ENCODE measurements around the gene FBN1.

The FBN1 gene

DNA sequence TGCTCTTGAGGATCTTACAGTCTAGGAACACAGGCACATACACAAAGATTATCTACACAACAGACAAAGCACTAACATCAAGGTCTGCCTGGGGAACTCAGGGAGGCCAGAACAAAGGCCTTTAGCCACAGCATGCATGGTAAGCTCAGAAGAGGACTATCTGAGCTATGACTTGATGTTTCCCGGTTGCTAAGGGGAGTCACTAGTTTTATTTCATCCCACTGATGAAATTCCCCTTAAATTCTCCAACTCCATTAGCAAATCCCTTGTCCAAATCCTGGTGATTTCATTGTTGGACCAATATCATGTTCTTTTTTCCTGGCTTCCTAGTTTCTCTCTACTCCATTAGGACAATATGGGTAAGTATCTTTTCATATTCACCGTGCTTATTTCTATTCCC is 23.3 kb downstream of the FBN1 start (continued):
- TF ChIP-seq, protein P1, sequence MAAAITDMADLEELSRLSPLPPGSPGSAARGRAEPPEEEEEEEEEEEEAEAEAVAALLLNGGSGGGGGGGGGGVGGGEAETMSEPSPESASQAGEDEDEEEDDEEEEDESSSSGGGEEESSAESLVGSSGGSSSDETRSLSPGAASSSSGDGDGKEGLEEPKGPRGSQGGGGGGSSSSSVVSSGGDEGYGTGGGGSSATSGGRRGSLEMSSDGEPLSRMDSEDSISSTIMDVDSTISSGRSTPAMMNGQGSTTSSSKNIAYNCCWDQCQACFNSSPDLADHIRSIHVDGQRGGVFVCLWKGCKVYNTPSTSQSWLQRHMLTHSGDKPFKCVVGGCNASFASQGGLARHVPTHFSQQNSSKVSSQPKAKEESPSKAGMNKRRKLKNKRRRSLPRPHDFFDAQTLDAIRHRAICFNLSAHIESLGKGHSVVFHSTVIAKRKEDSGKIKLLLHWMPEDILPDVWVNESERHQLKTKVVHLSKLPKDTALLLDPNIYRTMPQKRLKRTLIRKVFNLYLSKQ (tag by site-specific recombination; IDR thresholded peaks at IDR 0.05; ENCODE audit: borderline replicate concordance) = no peak

DNA sequence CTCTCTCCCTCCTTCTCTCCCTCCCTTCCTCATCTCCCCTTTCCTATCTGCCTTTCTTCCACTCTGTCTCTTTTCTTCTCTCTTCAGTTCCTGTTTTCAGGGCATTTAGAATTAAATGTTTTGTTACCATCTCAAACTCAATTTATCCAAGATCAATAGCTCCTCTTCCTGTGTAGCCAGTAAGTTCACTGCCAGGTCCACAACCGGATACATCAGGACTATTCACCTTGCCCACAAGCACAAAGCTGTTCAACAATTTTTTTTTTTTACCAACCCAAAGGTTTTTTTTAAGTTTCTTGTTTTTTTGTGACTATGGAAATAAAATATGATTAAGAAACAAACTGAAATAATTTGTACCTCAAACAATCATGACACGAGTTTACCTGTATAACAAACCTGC is 26.1 kb downstream of the FBN1 start:
- ChIA-PET CTCF (no interaction called here), POLR2A (no interaction called here)
- TF ChIP-seq ZNF558 (tag by site-specific recombination; IDR thresholded peaks at IDR 0.05) (no peak), ZNF555 (tag by site-specific recombination; conservative IDR thresholded peaks at IDR 0.05) (no peak), ZNF341 (tag by site-specific recombination; IDR thresholded peaks at IDR 0.05; ENCODE audit: low read depth) (no peak), ZNF76 (tag by site-specific recombination; IDR thresholded peaks at IDR 0.05; ENCODE audit: borderline replicate concordance, low read depth) (no peak), ZNF677 (tag by site-specific recombination; IDR thresholded peaks at IDR 0.05) (no peak), MZF1 (tag by site-specific recombination; IDR thresholded peaks at IDR 0.05; ENCODE audit: borderline replicate concordance) (no peak), ZNF112 (tag by site-specific recombination; IDR thresholded peaks at IDR 0.05) (no peak), ZNF24 (tag by site-specific recombination; IDR thresholded peaks at IDR 0.05) (no peak), ZNF777 (tag by site-specific recombination; IDR thresholded peaks at IDR 0.05; ENCODE audit: borderline replicate concordance) (no peak), ZNF133 (tag by site-specific recombination; IDR thresholded peaks at IDR 0.05) (no peak), KLF8 (tag by site-specific recombination; IDR thresholded peaks at IDR 0.05) (no peak)
- TF ChIP-seq, protein P2, sequence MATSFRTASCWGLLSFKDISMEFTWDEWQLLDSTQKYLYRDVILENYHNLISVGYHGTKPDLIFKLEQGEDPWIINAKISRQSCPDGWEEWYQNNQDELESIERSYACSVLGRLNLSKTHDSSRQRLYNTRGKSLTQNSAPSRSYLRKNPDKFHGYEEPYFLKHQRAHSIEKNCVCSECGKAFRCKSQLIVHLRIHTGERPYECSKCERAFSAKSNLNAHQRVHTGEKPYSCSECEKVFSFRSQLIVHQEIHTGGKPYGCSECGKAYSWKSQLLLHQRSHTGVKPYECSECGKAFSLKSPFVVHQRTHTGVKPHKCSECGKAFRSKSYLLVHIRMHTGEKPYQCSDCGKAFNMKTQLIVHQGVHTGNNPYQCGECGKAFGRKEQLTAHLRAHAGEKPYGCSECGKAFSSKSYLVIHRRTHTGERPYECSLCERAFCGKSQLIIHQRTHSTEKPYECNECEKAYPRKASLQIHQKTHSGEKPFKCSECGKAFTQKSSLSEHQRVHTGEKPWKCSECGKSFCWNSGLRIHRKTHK (tag by site-specific recombination; IDR thresholded peaks at IDR 0.05) = no peak
- TF ChIP-seq, protein P3, sequence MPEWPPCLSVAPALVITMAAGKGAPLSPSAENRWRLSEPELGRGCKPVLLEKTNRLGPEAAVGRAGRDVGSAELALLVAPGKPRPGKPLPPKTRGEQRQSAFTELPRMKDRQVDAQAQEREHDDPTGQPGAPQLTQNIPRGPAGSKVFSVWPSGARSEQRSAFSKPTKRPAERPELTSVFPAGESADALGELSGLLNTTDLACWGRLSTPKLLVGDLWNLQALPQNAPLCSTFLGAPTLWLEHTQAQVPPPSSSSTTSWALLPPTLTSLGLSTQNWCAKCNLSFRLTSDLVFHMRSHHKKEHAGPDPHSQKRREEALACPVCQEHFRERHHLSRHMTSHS (tag by site-specific recombination; IDR thresholded peaks at IDR 0.05) = no peak
- TF ChIP-seq, protein P4, sequence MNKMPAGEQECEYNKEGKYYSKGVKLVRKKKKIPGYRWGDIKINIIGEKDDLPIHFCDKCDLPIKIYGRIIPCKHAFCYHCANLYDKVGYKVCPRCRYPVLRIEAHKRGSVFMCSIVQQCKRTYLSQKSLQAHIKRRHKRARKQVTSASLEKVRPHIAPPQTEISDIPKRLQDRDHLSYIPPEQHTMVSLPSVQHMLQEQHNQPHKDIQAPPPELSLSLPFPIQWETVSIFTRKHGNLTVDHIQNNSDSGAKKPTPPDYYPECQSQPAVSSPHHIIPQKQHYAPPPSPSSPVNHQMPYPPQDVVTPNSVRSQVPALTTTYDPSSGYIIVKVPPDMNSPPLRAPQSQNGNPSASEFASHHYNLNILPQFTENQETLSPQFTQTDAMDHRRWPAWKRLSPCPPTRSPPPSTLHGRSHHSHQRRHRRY (tag by site-specific recombination; IDR thresholded peaks at IDR 0.05) = no peak
- Histone ChIP-seq H3K27ac (ENCODE audit: extremely low read depth, low read depth, low read length) (no peak overlapping the region), H3K4me3 (ENCODE audit: low read depth, low read length) (no peak overlapping the region), H3K36me3 (ENCODE audit: control insufficient read depth in 2 of 2, insufficient read depth in 1 of 2, low read length in 2 of 2) (no peaks in the 10 kb centered on the region), H3K9me3 (ENCODE audit: control insufficient read depth, insufficient read depth, low read depth, low read length) (no peaks in the 10 kb centered on the region), H3K4me1 (ENCODE audit: control insufficient read depth, insufficient read depth, low read length) (no peaks in the 10 kb centered on the region)

DNA sequence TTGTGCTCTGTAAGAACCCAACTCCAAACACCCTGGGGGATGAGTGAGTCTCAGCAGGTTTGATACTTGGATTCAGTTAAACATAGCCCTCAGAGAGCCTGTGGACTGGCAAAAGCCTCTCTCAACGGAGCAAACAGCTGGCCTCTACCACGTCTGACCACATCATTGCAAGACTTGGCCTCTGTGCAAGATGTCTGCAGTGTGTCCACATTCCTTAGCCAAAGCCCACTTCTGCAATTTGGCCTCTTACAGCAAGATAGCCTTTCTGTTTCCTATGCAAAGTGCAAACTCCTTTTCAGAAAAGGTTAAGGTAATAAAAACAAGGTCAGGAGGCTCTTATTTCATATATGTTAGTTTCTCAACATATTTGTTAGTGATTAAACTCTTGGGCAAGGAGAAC is 27.9 kb downstream of the FBN1 start:
- ChIA-PET POLR2A (no interaction called here), CTCF (no interaction called here)
- H3K4me1 ChIP-seq (ENCODE audit: control insufficient read depth, insufficient read depth, low read length) = no peaks in the 10 kb centered on the region
- H3K4me3 ChIP-seq (ENCODE audit: low read depth, low read length) = no peak overlapping the region
- TF ChIP-seq ZXDB (tag by site-specific recombination; IDR thresholded peaks at IDR 0.05) (no peak), KLF7 (tag by site-specific recombination; IDR thresholded peaks at IDR 0.05; ENCODE audit: borderline replicate concordance) (no peak), ZNF544 (tag by site-specific recombination; IDR thresholded peaks at IDR 0.05) (no peak), ZNF202 (tag by site-specific recombination; IDR thresholded peaks at IDR 0.05; ENCODE audit: borderline replicate concordance) (no peak), ZNF350 (tag by site-specific recombination; IDR thresholded peaks at IDR 0.05) (no peak), ZNF626 (tag by site-specific recombination; IDR thresholded peaks at IDR 0.05) (no peak), ZBTB8A (tag by site-specific recombination; IDR thresholded peaks at IDR 0.05) (no peak), ZNF366 (tag by site-specific recombination; conservative IDR thresholded peaks at IDR 0.05) (no peak), OSR2 (tag by site-specific recombination; IDR thresholded peaks at IDR 0.05) (no peak), HOXA7 (CRISPR knock-in tag; IDR thresholded peaks at IDR 0.05; ENCODE audit: borderline replicate concordance) (no peak), ZNF112 (tag by site-specific recombination; IDR thresholded peaks at IDR 0.05) (no peak), MZF1 (tag by site-specific recombination; IDR thresholded peaks at IDR 0.05; ENCODE audit: borderline replicate concordance) (no peak), ZNF302 (tag by site-specific recombination; IDR thresholded peaks at IDR 0.05; ENCODE audit: low read depth) (no peak), KLF8 (tag by site-specific recombination; IDR thresholded peaks at IDR 0.05) (no peak), ZNF146 (tag by site-specific recombination; IDR thresholded peaks at IDR 0.05) (no peak)
- H3K9me3 ChIP-seq (ENCODE audit: control insufficient read depth, insufficient read depth, low read depth, low read length) = no peaks in the 10 kb centered on the region
- no peak overlapping the region for H3K27ac ChIP-seq (ENCODE audit: extremely low read depth, low read depth, low read length)
- no peaks in the 10 kb centered on the region for H3K36me3 ChIP-seq (ENCODE audit: control insufficient read depth in 2 of 2, insufficient read depth in 1 of 2, low read length in 2 of 2)

Data from HEK293 (cell line).